Mucosa of rectum (tissue), 2 donors: ENCODE results near the gene BFSP2.

ENCODE experiments used
- H3K27ac ChIP-seq, 2 donors: one replicate each; pipeline ENCODE4 v1.7.0; 2013; ENCODE audit warnings: inconsistent platforms in 2 of 2, low read depth in 2 of 2, low read length in 2 of 2
- H3K27me3 ChIP-seq, 2 donors: one replicate each; pipeline ENCODE4 v1.7.0; 2013; ENCODE audit warnings: low read length in 2 of 2; ENCODE audit not compliant: control insufficient read depth in 2 of 2, insufficient read depth in 2 of 2
- H3K36me3 ChIP-seq, 2 donors: one replicate each; pipeline ENCODE4 v1.7.0; 2013; ENCODE audit warnings: low read length in 2 of 2; ENCODE audit not compliant: control insufficient read depth in 2 of 2, insufficient read depth in 2 of 2
- H3K4me1 ChIP-seq, 2 donors: one replicate each; pipeline ENCODE4 v1.7.0; 2013; ENCODE audit warnings: low read length in 2 of 2, mild to moderate bottlenecking in 1 of 2; ENCODE audit not compliant: control insufficient read depth in 2 of 2, insufficient read depth in 2 of 2
- H3K4me3 ChIP-seq, 2 donors: one replicate each; pipeline ENCODE4 v1.7.0; 2013; ENCODE audit warnings: low read length in 2 of 2
- H3K9ac ChIP-seq, 2 donors: one replicate each; pipeline ENCODE4 v1.7.0; 2013; ENCODE audit warnings: low read length in 2 of 2, low read depth in 1 of 2, mild to moderate bottlenecking in 1 of 2
- H3K9me3 ChIP-seq, 2 donors: one replicate each; pipeline ENCODE4 v1.7.0; 2013; ENCODE audit warnings: low read length in 2 of 2; ENCODE audit not compliant: control insufficient read depth in 2 of 2
- donor health status: healthy.
- donor health status: Normal muscosa, but diverticular disease.

BFSP2 gene

GRCh38 chr3:133400006-133400515 lies at the start of gene BFSP2:
BFSP2 (plus strand) TSS chr3:133400056; CDS start chr3:133400084, 28 bp downstream.
- Histone ChIP-seq H3K27ac (no peak within 1 kb of the TSS), H3K4me1 (no peaks in the 10 kb centered on the region), H3K27me3 (no peaks in the 10 kb centered on the region), H3K9me3 (no peaks in the 10 kb centered on the region), H3K9ac (no peak within 1 kb of the TSS), H3K4me3 (no peak within 1 kb of the TSS), H3K36me3 (no peaks in the 10 kb centered on the region)

- no peaks in the 10 kb centered on the region for H3K27me3 ChIP-seq
- no peak overlapping the region for H3K4me3 ChIP-seq
- no peaks in the 10 kb centered on the region for H3K9me3 ChIP-seq
These were observed 45.1 kb upstream of the BFSP2 start for GRCh38 chr3:133354721-133355120.

GRCh38 chr3:133360476-133360875 lies 39.4 kb upstream of the BFSP2 start:
- Histone ChIP-seq H3K4me3 (no peak overlapping the region), H3K27me3 (no peaks in the 10 kb centered on the region), H3K4me1 (no peaks in the 10 kb centered on the region), H3K27ac (no peak overlapping the region), H3K36me3 (no peaks in the 10 kb centered on the region), H3K9ac (no peak overlapping the region), H3K9me3 (no peaks in the 10 kb centered on the region)

More at GRCh38 chr3:133354721-133355120, 45.1 kb upstream of the BFSP2 start:
- H3K36me3 ChIP-seq: no peaks in the 10 kb centered on the region
- no peak overlapping the region for H3K9ac ChIP-seq
- H3K4me1 ChIP-seq: no peaks in the 10 kb centered on the region
- no peak overlapping the region for H3K27ac ChIP-seq

GRCh38 chr3:133361011-133361410 lies 38.8 kb upstream of the BFSP2 start:
- H3K9ac ChIP-seq: no peak overlapping the region
- no peaks in the 10 kb centered on the region for H3K9me3 ChIP-seq
- no peak overlapping the region for H3K4me3 ChIP-seq
- H3K27me3 ChIP-seq: no peaks in the 10 kb centered on the region
- H3K4me1 ChIP-seq: no peaks in the 10 kb centered on the region
- no peak overlapping the region for H3K27ac ChIP-seq
- H3K36me3 ChIP-seq: no peaks in the 10 kb centered on the region

- Histone ChIP-seq H3K27ac (no peak overlapping the region), H3K27me3 (no peaks in the 10 kb centered on the region), H3K4me3 (no peak overlapping the region), H3K36me3 (no peaks in the 10 kb centered on the region), H3K9me3 (no peaks in the 10 kb centered on the region), H3K9ac (no peak overlapping the region), H3K4me1 (no peaks in the 10 kb centered on the region)
These were observed 38.4 kb upstream of the BFSP2 start for GRCh38 chr3:133361435-133361834.

GRCh38 chr3:133362539-133362938 lies 37.3 kb upstream of the BFSP2 start:
- Histone ChIP-seq H3K4me3 (no peak overlapping the region), H3K4me1 (no peaks in the 10 kb centered on the region), H3K9me3 (no peaks in the 10 kb centered on the region), H3K9ac (no peak overlapping the region), H3K27ac (no peak overlapping the region), H3K27me3 (no peaks in the 10 kb centered on the region), H3K36me3 (no peaks in the 10 kb centered on the region)

GRCh38 chr3:133364704-133365103 lies 35.2 kb upstream of the BFSP2 start:
- H3K4me1 ChIP-seq: no peaks in the 10 kb centered on the region
- no peaks in the 10 kb centered on the region for H3K27me3 ChIP-seq
- no peak overlapping the region for H3K27ac ChIP-seq
- no peaks in the 10 kb centered on the region for H3K36me3 ChIP-seq
- no peak overlapping the region for H3K9ac ChIP-seq
- no peak overlapping the region for H3K4me3 ChIP-seq
- H3K9me3 ChIP-seq: no peaks in the 10 kb centered on the region

- H3K9me3 ChIP-seq: no peaks in the 10 kb centered on the region
- H3K4me1 ChIP-seq: no peaks in the 10 kb centered on the region
- H3K9ac ChIP-seq: no peak overlapping the region
- no peaks in the 10 kb centered on the region for H3K27me3 ChIP-seq
- H3K36me3 ChIP-seq: no peaks in the 10 kb centered on the region
- H3K4me3 ChIP-seq: no peak overlapping the region
- H3K27ac ChIP-seq: no peak overlapping the region
These were observed 32.9 kb upstream of the BFSP2 start for GRCh38 chr3:133366921-133367320.

GRCh38 chr3:133367403-133367802 lies 32.5 kb upstream of the BFSP2 start:
- no peak overlapping the region for H3K4me3 ChIP-seq

GRCh38 chr3:133367956-133368355 lies 31.9 kb upstream of the BFSP2 start:
- Histone ChIP-seq H3K36me3 (no peaks in the 10 kb centered on the region), H3K4me1 (no peaks in the 10 kb centered on the region), H3K9me3 (no peaks in the 10 kb centered on the region), H3K9ac (no peak overlapping the region), H3K27ac (no peak overlapping the region), H3K4me3 (no peak overlapping the region), H3K27me3 (no peaks in the 10 kb centered on the region)

More at GRCh38 chr3:133367403-133367802, 32.5 kb upstream of the BFSP2 start:
- H3K4me1 ChIP-seq: no peaks in the 10 kb centered on the region
- no peaks in the 10 kb centered on the region for H3K27me3 ChIP-seq
- no peaks in the 10 kb centered on the region for H3K36me3 ChIP-seq
- H3K27ac ChIP-seq: no peak overlapping the region
- H3K9me3 ChIP-seq: no peaks in the 10 kb centered on the region
- no peak overlapping the region for H3K9ac ChIP-seq
